ENCODE results near the gene PTPRM. TPM values are rescaled to one million over a fixed set of nuclear protein-coding genes. Genes with fewer than 3 reads are reported as not detected.

The PTPRM gene
- total and polyA plus RNA-seq, 12 donors = 31.7 to 116 (median 61.2) TPM

GRCh38 chr18:7847357-7848053, 280.4 kb downstream of the PTPRM start:
- Histone ChIP-seq H3K27me3 (no peaks in the 10 kb centered on the region), H3K4me1 (replicated peaks in 1 of 2) (no peaks in the 10 kb centered on the region), H3K36me3 (replicated peaks in 1 of 2) (no peaks in the 10 kb centered on the region), H3K4me3 (no peak overlapping the region), H3K27ac (no peak overlapping the region), H3K9me3 (replicated peaks in 1 of 3) (no peaks in the 10 kb centered on the region)
- no peak for TF ChIP-seq POLR2A (IDR thresholded peaks at IDR 0.05)
- TF ChIP-seq, protein P1, sequence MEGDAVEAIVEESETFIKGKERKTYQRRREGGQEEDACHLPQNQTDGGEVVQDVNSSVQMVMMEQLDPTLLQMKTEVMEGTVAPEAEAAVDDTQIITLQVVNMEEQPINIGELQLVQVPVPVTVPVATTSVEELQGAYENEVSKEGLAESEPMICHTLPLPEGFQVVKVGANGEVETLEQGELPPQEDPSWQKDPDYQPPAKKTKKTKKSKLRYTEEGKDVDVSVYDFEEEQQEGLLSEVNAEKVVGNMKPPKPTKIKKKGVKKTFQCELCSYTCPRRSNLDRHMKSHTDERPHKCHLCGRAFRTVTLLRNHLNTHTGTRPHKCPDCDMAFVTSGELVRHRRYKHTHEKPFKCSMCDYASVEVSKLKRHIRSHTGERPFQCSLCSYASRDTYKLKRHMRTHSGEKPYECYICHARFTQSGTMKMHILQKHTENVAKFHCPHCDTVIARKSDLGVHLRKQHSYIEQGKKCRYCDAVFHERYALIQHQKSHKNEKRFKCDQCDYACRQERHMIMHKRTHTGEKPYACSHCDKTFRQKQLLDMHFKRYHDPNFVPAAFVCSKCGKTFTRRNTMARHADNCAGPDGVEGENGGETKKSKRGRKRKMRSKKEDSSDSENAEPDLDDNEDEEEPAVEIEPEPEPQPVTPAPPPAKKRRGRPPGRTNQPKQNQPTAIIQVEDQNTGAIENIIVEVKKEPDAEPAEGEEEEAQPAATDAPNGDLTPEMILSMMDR (IDR thresholded peaks at IDR 0.05) = no peak
- no peak for DNase-seq
- intact Hi-C loops (cut with DNase I) = no loop called here
- 77 to 83% (median 79%) methylated on average over 4 of the region's 4 CpGs for WGBS, 4 donors

DNA sequence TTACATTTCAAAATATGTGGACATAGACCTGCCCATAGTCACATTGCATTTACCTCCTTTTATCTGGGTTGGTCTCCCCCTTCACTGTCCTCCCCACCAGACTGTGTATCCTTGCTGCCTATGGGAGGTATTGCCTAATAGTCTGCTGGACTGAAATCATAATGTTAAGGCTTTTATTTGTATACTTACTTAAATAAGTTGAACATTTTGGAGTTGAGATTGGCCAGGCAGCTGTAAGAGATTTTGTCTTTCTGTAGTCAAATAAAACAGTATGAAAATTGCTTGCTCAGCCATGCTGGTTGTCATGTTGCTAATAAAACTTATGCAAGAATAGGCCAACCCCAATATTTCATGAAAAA, 280.9 kb downstream of the PTPRM start:
- no peak overlapping the region for H3K27ac ChIP-seq
- H3K4me3 ChIP-seq = no peak overlapping the region
- no peak for TF ChIP-seq POLR2A (IDR thresholded peaks at IDR 0.05)
- TF ChIP-seq, protein P1 (IDR thresholded peaks at IDR 0.05) = no peak
- intact Hi-C loops (cut with DNase I) = no loop called here
- no peaks in the 10 kb centered on the region for H3K36me3 ChIP-seq (replicated peaks in 1 of 2)
- no peaks in the 10 kb centered on the region for H3K4me1 ChIP-seq (replicated peaks in 1 of 2)
- H3K9me3 ChIP-seq (replicated peaks in 1 of 3) = no peaks in the 10 kb centered on the region
- no peaks in the 10 kb centered on the region for H3K27me3 ChIP-seq
- no peak for DNase-seq

DNA sequence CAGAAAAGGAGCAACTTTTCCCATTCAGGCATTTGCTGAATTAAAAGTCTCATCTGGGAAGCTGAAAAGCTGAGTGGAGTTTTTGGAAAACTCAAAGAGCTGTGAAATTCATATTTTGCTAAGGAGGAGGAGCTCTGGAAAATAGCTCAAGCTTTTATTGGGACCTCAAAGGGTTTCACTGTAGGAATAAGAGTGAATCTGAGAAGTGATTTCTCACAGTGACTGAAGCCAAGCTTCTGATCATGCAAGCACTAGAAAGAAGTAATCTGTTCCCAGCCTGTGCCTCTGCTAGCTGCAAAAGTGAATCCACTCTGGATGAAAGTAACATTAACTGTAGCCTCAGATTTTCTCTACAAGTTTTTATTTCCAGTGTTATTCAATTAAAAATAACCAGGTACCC, 283.3 kb downstream of the PTPRM start:
- no peak for TF ChIP-seq POLR2A (IDR thresholded peaks at IDR 0.05)
- TF ChIP-seq, protein P1 (IDR thresholded peaks at IDR 0.05) = no peak
- intact Hi-C loops (cut with DNase I) = no loop called here
- H3K36me3 ChIP-seq (replicated peaks in 1 of 2) = no peaks in the 10 kb centered on the region
- H3K9me3 ChIP-seq (replicated peaks in 1 of 3) = no peaks in the 10 kb centered on the region
- H3K4me3 ChIP-seq = no peak overlapping the region
- no peaks in the 10 kb centered on the region for H3K4me1 ChIP-seq (replicated peaks in 1 of 2)
- no peaks in the 10 kb centered on the region for H3K27me3 ChIP-seq
- H3K27ac ChIP-seq = no peak overlapping the region
- no peak for DNase-seq

DNA sequence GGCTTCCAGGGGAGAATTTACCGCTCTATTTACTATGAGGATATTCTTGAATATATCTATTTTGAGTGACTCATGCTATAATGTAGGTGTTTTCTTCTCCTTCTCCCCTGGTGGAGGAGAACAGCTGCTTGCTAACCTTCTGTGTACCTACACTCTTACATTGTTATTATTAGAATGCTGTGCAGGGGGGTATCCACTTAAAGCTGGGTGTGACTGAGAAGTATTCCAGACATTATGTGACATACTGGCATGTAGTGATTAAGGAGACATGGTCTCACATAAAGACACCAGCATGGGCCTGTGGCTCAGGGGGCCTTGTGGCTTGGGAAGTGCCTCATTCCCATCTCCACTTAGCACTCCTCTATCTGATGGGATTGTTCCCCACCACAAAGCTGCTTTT, 287.9 kb downstream of the PTPRM start:
- intact Hi-C loops (cut with DNase I) = no loop called here
- no peak for DNase-seq
- 90 to 100% (median 99%) methylated on average over 1 of the region's 1 CpG for WGBS, 4 donors
- peaks cover 0 to 3% of the 10 kb centered on the region in 2 donors for H3K4me1 ChIP-seq (replicated peaks in 1 of 2)
- H3K36me3 ChIP-seq (replicated peaks in 1 of 2) = no peaks in the 10 kb centered on the region
- no peak overlapping the region for H3K4me3 ChIP-seq
- H3K9me3 ChIP-seq (replicated peaks in 1 of 3) = no peaks in the 10 kb centered on the region
- H3K27ac ChIP-seq = no peak overlapping the region
- H3K27me3 ChIP-seq = no peaks in the 10 kb centered on the region
- no peak for TF ChIP-seq POLR2A (IDR thresholded peaks at IDR 0.05)
- TF ChIP-seq, protein P1 (IDR thresholded peaks at IDR 0.05) = no peak
